HCT116 (cell line): ENCODE measurements around the gene UBE2D2. TPM values are rescaled to one million over a fixed set of nuclear protein-coding genes. Genes with fewer than 3 reads are reported as not detected.
"Not testable (repeated sequence)": the region's sequence is repeated elsewhere in the genome, so short reads cannot be mapped to it uniquely, and the experiment has no call there.

Experiments used
- ATAC-seq: fragments of 200-7000 bp; cut with Tn5 transposase; 2 replicates; pipeline ENCODE4 v1.9.1; 2020; ENCODE audit warnings: mild to moderate bottlenecking, moderate library complexity
- BruUV-seq: library from RNA; stranded (reverse); fragments of 400-500 nt; replicated peaks from 2 replicates; lab custom pipeline; 2021; lab: Mats Ljungman, UMichigan
- CTCF ChIA-PET: fragments of 300-600 bp; sonication (Branson Sonifier 250); formaldehyde crosslinking; loops from one replicate; lab custom pipeline; 2021; ENCODE audit warnings: antibody characterized with exemption; lab: Charles Lee
- POLR2A ChIA-PET: fragments of 300-600, 350-600 bp; sonication (Branson Sonifier 250); formaldehyde crosslinking; loops from one replicate; lab custom pipeline; 2021; ENCODE audit warnings: antibody characterized with exemption; lab: Charles Lee
- RAD21 ChIA-PET, 2 experiments: fragments of 300-600 bp; sonication (Branson Sonifier 250); formaldehyde crosslinking; loops; one replicate each; lab custom pipeline; 2023; ENCODE audit warnings: low total read pairs in 2 of 2; ENCODE audit not compliant: uncharacterized antibody in 2 of 2, unreplicated experiment in 2 of 2, low non-redundant PET in 1 of 2; lab: Charles Lee
- DNase-seq: peaks from one replicate; pipeline ENCODE4 v3.0.0-alpha.2; 2010; ENCODE audit warnings: low read depth, low spot score
- H2AFZ ChIP-seq: fragments of 200-600 bp; shearing (Covaris generic), sonication (generic); 2 replicates; pipeline ENCODE4 v1.6.1; 2017; ENCODE audit warnings: low read depth, mixed run types, mixed read lengths, antibody characterized with exemption, low read length; ENCODE audit not compliant: poor library complexity, severe bottlenecking
- H3K27ac ChIP-seq: 2 replicates; pipeline ENCODE4 v1.5.1; 2012; ENCODE audit warnings: low read depth, low read length
- H3K27me3 ChIP-seq: fragments of 200-600 bp; sonication (generic); 2 replicates; pipeline ENCODE4 v1.6.1; 2016; ENCODE audit warnings: mixed run types, low read length, mixed read lengths; ENCODE audit not compliant: insufficient read depth
- H3K36me3 ChIP-seq, 2 experiments: fragments of 200-500 bp in 1 of 2; fragments of 200-600 bp in 1 of 2; sonication (Bioruptor generic) in 1 of 2; sonication (generic) in 1 of 2; 2 replicates each; pipeline versions ENCODE4 v1.5.1 to v1.6.1; 2014 to 2016; ENCODE audit warnings: low read length in 2 of 2, inconsistent platforms in 1 of 2, mixed read lengths in 1 of 2, mixed run types in 1 of 2; ENCODE audit not compliant: insufficient read depth in 2 of 2, control insufficient read depth in 1 of 2
- H3K4me1 ChIP-seq, 2 experiments: fragments of 200-600 bp in 1 of 2; sonication (generic) in 1 of 2; 2 replicates each; pipeline versions ENCODE4 v1.5.1 to v1.6.1; 2012 to 2017; ENCODE audit warnings: low read length in 2 of 2, inconsistent platforms in 1 of 2, mild to moderate bottlenecking in 1 of 2, mixed read lengths in 1 of 2, mixed run types in 1 of 2, moderate library complexity in 1 of 2; ENCODE audit not compliant: insufficient read depth in 2 of 2, control insufficient read depth in 1 of 2
- H3K4me2 ChIP-seq: fragments of 200-600 bp; sonication (generic); 2 replicates; pipeline ENCODE4 v1.6.1; 2017; ENCODE audit warnings: mixed run types, low read length, mixed read lengths
- H3K4me3 ChIP-seq, 2 experiments: fragments of 200-600 bp in 1 of 2; sonication (generic) in 1 of 2; replicated peaks in 1 of 2; 2 replicates each; pipeline ENCODE4 v1.5.1; 2011 to 2016; ENCODE audit warnings: low read length in 2 of 2, control low read depth in 1 of 2, low read depth in 1 of 2, mild to moderate bottlenecking in 1 of 2, mixed read lengths in 1 of 2, mixed run types in 1 of 2
- H3K79me2 ChIP-seq: fragments of 200-600 bp; sonication (generic); 2 replicates; pipeline ENCODE4 v1.6.1; 2017; ENCODE audit warnings: mild to moderate bottlenecking, mixed run types, low read length, moderate library complexity, mixed read lengths; ENCODE audit not compliant: insufficient read depth
- H3K9ac ChIP-seq: fragments of 200-600 bp; sonication (generic); 2 replicates; pipeline ENCODE4 v1.6.1; 2016; ENCODE audit warnings: low read length, mixed read lengths
- H3K9me2 ChIP-seq: fragments of 200-600 bp; sonication (generic), shearing (Covaris generic); 2 replicates; pipeline ENCODE4 v1.6.1; 2017; ENCODE audit warnings: mixed run types, mild to moderate bottlenecking, moderate library complexity; ENCODE audit not compliant: insufficient read depth
- H3K9me3 ChIP-seq, 2 experiments: fragments of 200-500 bp in 1 of 2; fragments of 200-600 bp in 1 of 2; sonication (Bioruptor generic) in 1 of 2; sonication (generic) in 1 of 2; 2 replicates each; pipeline ENCODE4 v1.6.1; 2014 to 2017; ENCODE audit warnings: low read length in 2 of 2, mixed read lengths in 2 of 2, inconsistent platforms in 1 of 2, low read depth in 1 of 2, mild to moderate bottlenecking in 1 of 2, mixed run types in 1 of 2, moderate library complexity in 1 of 2; ENCODE audit not compliant: control insufficient read depth in 1 of 2, insufficient read depth in 1 of 2
- H4K20me1 ChIP-seq: fragments of 200-600 bp; sonication (generic), shearing (Covaris generic); 2 replicates; pipeline ENCODE4 v1.6.1; 2017; ENCODE audit warnings: mixed run types, mild to moderate bottlenecking, moderate library complexity; ENCODE audit not compliant: insufficient read depth
- CBX3 ChIP-seq: IDR thresholded peaks from 2 replicates; pipeline ENCODE4 v1.6.1; 2012; ENCODE audit warnings: low read depth
- EZH2phosphoT487 ChIP-seq: fragments of 200-600 bp; IDR thresholded peaks from 2 replicates; pipeline ENCODE4 v1.6.1; 2018; ENCODE audit warnings: antibody characterized with exemption, borderline replicate concordance
- JUND ChIP-seq: IDR thresholded peaks from 2 replicates; pipeline ENCODE4 v1.6.1; 2012
- MAX ChIP-seq: IDR thresholded peaks from 2 replicates; pipeline ENCODE4 v1.6.1; 2012
- POLR2A ChIP-seq: IDR thresholded peaks from 2 replicates; pipeline ENCODE4 v1.7.0; 2011; ENCODE audit warnings: borderline replicate concordance; ENCODE audit not compliant: insufficient read depth, insufficient read length; ENCODE audit errors: extremely low read depth
- RAD21 ChIP-seq: IDR thresholded peaks from 2 replicates; pipeline ENCODE4 v1.6.1; 2012; ENCODE audit warnings: low read depth, mild to moderate bottlenecking
- REST ChIP-seq: IDR thresholded peaks from 2 replicates; pipeline ENCODE4 v1.6.1; 2012; ENCODE audit warnings: low read depth
- SIN3A ChIP-seq: IDR thresholded peaks from 2 replicates; pipeline ENCODE4 v1.6.1; 2012; ENCODE audit warnings: low read depth
- SP1 ChIP-seq: IDR thresholded peaks from 2 replicates; pipeline ENCODE4 v1.6.1; 2012; ENCODE audit warnings: low read depth
- intact Hi-C: fragments of 100-400 bp; cut with micrococcal nuclease; formaldehyde crosslinking; loops from 2 replicates; pipeline ENCODE4 v1.10.0; 2022
- total RNA-seq: library from RNA; stranded (reverse); gene quantifications from one replicate; pipeline ENCODE4 v1.2.1, GENCODE V29; 2021; ENCODE audit not compliant: unreplicated experiment

UBE2D2 gene
- total RNA-seq, 1 experiment from 2014 or later, result 140 TPM

- H3K9me2 ChIP-seq, H2AFZ ChIP-seq, RAD21 ChIA-PET, H3K27ac ChIP-seq, POLR2A ChIA-PET, H3K4me2 ChIP-seq, BruUV-seq, H3K4me1 ChIP-seq, H3K9me3 ChIP-seq, H3K27me3 ChIP-seq, CTCF ChIA-PET, H3K9ac ChIP-seq, DNase-seq, H4K20me1 ChIP-seq, H3K79me2 ChIP-seq, ATAC-seq, intact Hi-C loops, H3K4me3 ChIP-seq, H3K36me3 ChIP-seq: not testable (repeated sequence)
These were observed 10.9 kb upstream of the UBE2D2 start for GRCh38 chr5:139550051-139550872.

GRCh38 chr5:139551191-139551889 is 9.8 kb upstream of the UBE2D2 start:
- RAD21 ChIA-PET, result no interaction called here
- Histone ChIP-seq H3K4me3 (no peak overlapping the region), H3K9me3 (no peaks in the 10 kb centered on the region; a peak in 1 of 4 replicates), H3K4me1 (peaks cover 0 to 13% of the 10 kb centered on the region in 2 experiments; a peak in 2 of 4 replicates), H3K79me2 (no peaks in the 10 kb centered on the region), H3K27me3 (no peaks in the 10 kb centered on the region), H4K20me1 (no peaks in the 10 kb centered on the region), H2AFZ (no peak overlapping the region), H3K9ac (no peak overlapping the region), H3K9me2 (no peaks in the 10 kb centered on the region), H3K4me2 (no peak overlapping the region), H3K36me3 (no peaks in the 10 kb centered on the region), H3K27ac (no peak overlapping the region)
- intact Hi-C loops, result no loop called here
- TF ChIP-seq EZH2phosphoT487, result no peak
- no peak for TF ChIP-seq SP1
- TF ChIP-seq SIN3A, result no peak
- no peak for TF ChIP-seq MAX
- TF ChIP-seq POLR2A, result no peak
- TF ChIP-seq REST, result no peak
- TF ChIP-seq CBX3, result no peak
- TF ChIP-seq JUND, result no peak
- no peak for TF ChIP-seq RAD21
- CTCF ChIA-PET, result no interaction called here
- DNase-seq (no peak), ATAC-seq (no peak)
- POLR2A ChIA-PET, result interaction anchor here (0.9 to 1.7 kb wide), 2 partner anchors 9 to 34 kb away, joined by 3 to 6 read pairs; partner anchors contain the start of gene UBE2D2
- BruUV-seq, result no TSS peak
